Mesendoderm (in vitro differentiated cells): ENCODE results near the gene KANK2.
A peak's percentile ranks its signal among the peaks of the same experiment; 100 is the strongest.

Experiments used
- DNase-seq: peaks from one replicate; pipeline ENCODE4 v3.0.0; 2013
- H2AK5ac ChIP-seq: 2 replicates; pipeline ENCODE4 v1.6.1; 2013; ENCODE audit warnings: low read length, inconsistent platforms
- H2BK120ac ChIP-seq: 2 replicates; pipeline ENCODE4 v1.6.1; 2013; ENCODE audit warnings: low read depth, mild to moderate bottlenecking, low read length, moderate library complexity, mixed read lengths
- H2BK15ac ChIP-seq: replicated peaks from 2 replicates; pipeline ENCODE4 v1.6.1; 2013; ENCODE audit warnings: low read depth, mild to moderate bottlenecking, moderate library complexity
- H2BK5ac ChIP-seq: 2 replicates; pipeline ENCODE4 v1.6.1; 2013; ENCODE audit warnings: low read length, inconsistent platforms
- H3K18ac ChIP-seq: 2 replicates; pipeline ENCODE4 v1.6.1; 2013; ENCODE audit warnings: mild to moderate bottlenecking, low read length, mixed read lengths
- H3K23ac ChIP-seq: one replicate; pipeline ENCODE4 v1.6.1; 2013; ENCODE audit warnings: low read length
- H3K27ac ChIP-seq: 2 replicates; pipeline ENCODE4 v1.5.1; 2013; ENCODE audit warnings: low read depth, mild to moderate bottlenecking, inconsistent platforms, low read length, moderate library complexity
- H3K27me3 ChIP-seq: 2 replicates; pipeline ENCODE4 v1.6.1; 2013; ENCODE audit warnings: low read length, control low read depth, mild to moderate bottlenecking, inconsistent platforms; ENCODE audit not compliant: insufficient read depth, poor library complexity
- H3K36me3 ChIP-seq: 2 replicates; pipeline ENCODE4 v1.6.1; 2013; ENCODE audit warnings: low read length, inconsistent platforms; ENCODE audit not compliant: control insufficient read depth, insufficient read depth
- H3K4ac ChIP-seq: one replicate; pipeline ENCODE4 v1.6.1; 2013; ENCODE audit warnings: low read depth, mild to moderate bottlenecking, low read length, moderate library complexity
- H3K4me1 ChIP-seq: 2 replicates; pipeline ENCODE4 v1.6.1; 2013; ENCODE audit warnings: low read depth, low read length, inconsistent platforms; ENCODE audit not compliant: control insufficient read depth
- H3K4me2 ChIP-seq: 2 replicates; pipeline ENCODE4 v1.6.1; 2013; ENCODE audit warnings: low read length
- H3K4me3 ChIP-seq: 2 replicates; pipeline ENCODE4 v1.5.1; 2013; ENCODE audit warnings: mild to moderate bottlenecking, low read length
- H3K56ac ChIP-seq: one replicate; pipeline ENCODE4 v1.6.1; 2013; ENCODE audit warnings: low read length
- H3K79me1 ChIP-seq: 2 replicates; pipeline ENCODE4 v1.6.1; 2013; ENCODE audit warnings: low read length, inconsistent platforms
- H3K79me2 ChIP-seq: 2 replicates; pipeline ENCODE4 v1.6.1; 2013; ENCODE audit warnings: mild to moderate bottlenecking, low read length; ENCODE audit not compliant: control insufficient read depth, insufficient read depth
- H3K9ac ChIP-seq: 2 replicates; pipeline ENCODE4 v1.6.1; 2013; ENCODE audit warnings: low read length, inconsistent platforms
- H4K5ac ChIP-seq: one replicate; pipeline ENCODE4 v1.6.1; 2013; ENCODE audit warnings: low read length
- H4K8ac ChIP-seq: one replicate; pipeline ENCODE4 v1.6.1; 2013; ENCODE audit warnings: low read depth, mild to moderate bottlenecking, control low read depth, low read length, moderate library complexity
- WGBS: extraction: QIAGEN DNeasy Blood & Tissue Kit; methylation state at CpG from one replicate; pipeline ENCODE4 v1.1.7; 2013; ENCODE audit warnings: low lambda C conversion rate, missing lambda C conversion rate; ENCODE audit not compliant: insufficient coverage; ENCODE audit errors: extremely low coverage; 5-methylcytosine and 5-hydroxymethylcytosine counted together

KANK2 gene

DNA sequence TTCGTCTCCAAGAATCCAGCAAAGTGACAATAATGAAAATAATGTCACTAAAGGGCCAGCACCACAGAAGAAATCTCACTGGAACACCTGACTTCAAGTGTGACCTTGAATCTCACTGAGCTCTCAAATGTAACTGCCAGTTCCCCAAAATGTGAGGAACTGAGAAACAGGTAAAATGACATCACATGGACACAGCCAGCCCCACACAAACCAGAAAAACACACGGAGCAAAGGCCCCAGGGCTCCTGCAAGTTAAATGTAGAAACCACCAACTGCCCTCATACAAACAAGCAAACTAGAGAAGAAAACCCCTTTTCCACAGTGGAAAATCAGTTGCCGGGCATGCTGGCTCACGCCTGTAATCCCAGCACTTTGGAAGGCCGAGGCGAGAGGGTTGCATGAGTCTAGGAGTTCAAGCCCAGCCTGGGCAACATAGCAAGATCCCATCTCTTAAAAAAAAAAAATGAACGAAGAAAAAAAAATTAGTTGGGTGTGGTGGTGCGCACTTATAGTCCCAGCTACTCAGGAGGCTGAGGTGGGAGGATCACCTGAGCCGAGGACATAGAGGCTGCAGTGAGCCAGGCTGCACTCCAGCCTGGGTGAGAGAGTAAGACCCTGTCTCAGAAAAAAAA lies 8.7 kb upstream of the KANK2 start:
- no CpG with 5 or more reads among the region's 9 CpGs for WGBS
- no peaks in the 10 kb centered on the region for H3K4me1 ChIP-seq
- H3K79me1 ChIP-seq, result no peaks in the 10 kb centered on the region

DNA sequence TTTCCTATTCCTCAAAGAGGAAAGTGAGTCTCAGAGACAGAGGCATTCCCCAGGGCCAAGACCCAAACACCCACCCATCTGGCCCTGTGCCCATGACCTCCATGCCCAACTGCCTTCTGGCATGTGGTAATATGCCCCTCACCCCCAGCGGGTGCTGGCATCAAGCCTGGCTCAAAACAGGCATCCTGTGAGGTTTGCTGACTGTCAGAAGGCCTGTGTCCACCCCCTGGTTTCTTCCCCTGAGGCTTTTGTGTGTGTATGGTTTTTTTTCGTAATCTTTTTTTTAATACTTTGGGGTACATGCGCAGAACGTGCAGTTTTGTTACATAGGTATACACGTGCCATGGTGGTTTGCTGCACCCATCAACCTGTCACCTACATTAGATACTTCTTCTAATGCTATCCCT lies 7.6 kb upstream of the KANK2 start:
- Histone ChIP-seq H3K9ac (no peak overlapping the region), H3K27me3 (no peaks in the 10 kb centered on the region), H3K79me1 (no peaks in the 10 kb centered on the region), H2BK5ac (no peak overlapping the region), H3K79me2 (no peaks in the 10 kb centered on the region), H3K4me1 (no peaks in the 10 kb centered on the region), H2AK5ac (no peak overlapping the region), H2BK120ac (no peak overlapping the region), H4K5ac (no peak overlapping the region), H3K56ac (no peak overlapping the region), H3K18ac (no peak overlapping the region), H3K4ac (no peak overlapping the region), H3K27ac (no peak overlapping the region), H3K4me3 (no peak overlapping the region), H3K36me3 (peaks cover 1% of the 10 kb centered on the region), H4K8ac (no peak overlapping the region), H3K4me2 (no peak overlapping the region), H3K23ac (no peak overlapping the region), H2BK15ac (no peak overlapping the region)
- DNase-seq, result no peak
- WGBS, result no CpG with 5 or more reads among the region's 5 CpGs

More for the DNA sequence above, 8.7 kb upstream of the KANK2 start:
- no peak overlapping the region for H3K4me2 ChIP-seq
- H3K23ac ChIP-seq, result no peak overlapping the region
- no peak overlapping the region for H2BK120ac ChIP-seq
- no peak overlapping the region for H2BK5ac ChIP-seq
- peaks cover 1% of the 10 kb centered on the region for H3K36me3 ChIP-seq
- no peak overlapping the region for H3K18ac ChIP-seq
- no peak overlapping the region for H3K9ac ChIP-seq
- H3K4ac ChIP-seq, result no peak overlapping the region
- no peak overlapping the region for H3K4me3 ChIP-seq
- H3K27ac ChIP-seq, result no peak overlapping the region
- no peaks in the 10 kb centered on the region for H3K27me3 ChIP-seq
- H2BK15ac ChIP-seq, result no peak overlapping the region
- no peak overlapping the region for H4K8ac ChIP-seq
- DNase-seq, result no peak
- H3K79me2 ChIP-seq, result no peaks in the 10 kb centered on the region
- no peak overlapping the region for H4K5ac ChIP-seq
- H3K56ac ChIP-seq, result no peak overlapping the region
- no peak overlapping the region for H2AK5ac ChIP-seq

GRCh38 chr19:11204076-11204602 lies 6.8 kb upstream of the KANK2 start:
- Histone ChIP-seq H2BK15ac (no peak overlapping the region), H3K36me3 (peaks cover 1% of the 10 kb centered on the region), H4K5ac (no peak overlapping the region), H2BK120ac (no peak overlapping the region), H3K79me2 (no peaks in the 10 kb centered on the region), H3K9ac (no peak overlapping the region), H3K23ac (no peak overlapping the region), H3K18ac (no peak overlapping the region), H3K56ac (no peak overlapping the region), H3K4me2 (no peak overlapping the region), H2AK5ac (no peak overlapping the region), H3K79me1 (no peaks in the 10 kb centered on the region), H3K27me3 (no peaks in the 10 kb centered on the region), H3K4me1 (no peaks in the 10 kb centered on the region), H3K4ac (no peak overlapping the region), H3K4me3 (no peak overlapping the region), H4K8ac (no peak overlapping the region), H3K27ac (no peak overlapping the region), H2BK5ac (no peak overlapping the region)
- no peak for DNase-seq
- WGBS, result no CpG with 5 or more reads among the region's 9 CpGs

- H2AK5ac ChIP-seq, result no peak overlapping the region
- no peaks in the 10 kb centered on the region for H3K27me3 ChIP-seq
- no peak overlapping the region for H3K9ac ChIP-seq
- no peak overlapping the region for H3K4me2 ChIP-seq
- no peak overlapping the region for H2BK120ac ChIP-seq
- H2BK5ac ChIP-seq, result no peak overlapping the region
- no peaks in the 10 kb centered on the region for H3K36me3 ChIP-seq
- no CpG with 5 or more reads among the region's 17 CpGs for WGBS
- H3K56ac ChIP-seq, result peak overlapping the region; percentile 64
- H3K4me1 ChIP-seq, result no peaks in the 10 kb centered on the region
- no peak overlapping the region for H2BK15ac ChIP-seq
- H3K18ac ChIP-seq, result peak overlapping the region; percentile 21
- DNase-seq, result peak; percentile 68
- no peaks in the 10 kb centered on the region for H3K79me1 ChIP-seq
- H3K4me3 ChIP-seq, result no peak overlapping the region
- H3K23ac ChIP-seq, result no peak overlapping the region
- no peak overlapping the region for H4K8ac ChIP-seq
- H4K5ac ChIP-seq, result no peak overlapping the region
- H3K79me2 ChIP-seq, result no peaks in the 10 kb centered on the region
- H3K27ac ChIP-seq, result no peak overlapping the region
- no peak overlapping the region for H3K4ac ChIP-seq
Measured at GRCh38 chr19:11203194-11204075, 6.1 kb upstream of the KANK2 start.

GRCh38 chr19:11202488-11203193 lies 5.3 kb upstream of the KANK2 start:
- Histone ChIP-seq H3K79me1 (no peaks in the 10 kb centered on the region), H3K4me2 (no peak overlapping the region), H2BK5ac (no peak overlapping the region), H4K8ac (no peak overlapping the region), H3K18ac (no peak overlapping the region), H3K27ac (no peak overlapping the region), H2AK5ac (no peak overlapping the region), H4K5ac (no peak overlapping the region), H3K4me1 (no peaks in the 10 kb centered on the region), H2BK15ac (no peak overlapping the region), H2BK120ac (no peak overlapping the region), H3K36me3 (no peaks in the 10 kb centered on the region), H3K4ac (no peak overlapping the region), H3K27me3 (no peaks in the 10 kb centered on the region), H3K4me3 (no peak overlapping the region), H3K79me2 (no peaks in the 10 kb centered on the region), H3K23ac (no peak overlapping the region), H3K56ac (no peak overlapping the region), H3K9ac (no peak overlapping the region)
- no CpG with 5 or more reads among the region's 20 CpGs for WGBS
- DNase-seq, result no peak
